Fibroblast of the aortic adventitia (primary cell): ENCODE results near the gene BRD9. TPM values are rescaled to one million over a fixed set of nuclear protein-coding genes. Genes with fewer than 3 reads are reported as not detected.
A peak's percentile ranks its signal among the peaks of the same experiment; 100 is the strongest.
"Not testable (repeated sequence)": the region's sequence is repeated elsewhere in the genome, so short reads cannot be mapped to it uniquely, and the experiment has no call there.

Source experiments
- DNase-seq: peaks from one replicate; pipeline ENCODE4 v3.0.0-alpha.2; 2010; ENCODE audit warnings: low read depth
- H3K4me3 ChIP-seq: 2 replicates; pipeline ENCODE4 v1.5.1; 2011; ENCODE audit warnings: low read depth, mild to moderate bottlenecking, control low read depth, low read length, moderate library complexity
- CTCF ChIP-seq: IDR thresholded peaks from 2 replicates; pipeline ENCODE4 v1.5.1; 2011; ENCODE audit warnings: mild to moderate bottlenecking, low read length, control low read depth, inconsistent platforms; ENCODE audit not compliant: insufficient read depth
- total RNA-seq: library from RNA; depleted of rRNA; stranded (reverse); fragments of >200 nt; gene quantifications from 2 replicates; pipeline ENCODE4 v1.2.3, GENCODE V29; 2012; ENCODE audit warnings: low replicate concordance

The BRD9 gene
- total RNA-seq, 1 donor = 26.8 TPM

- TF ChIP-seq CTCF = no peak
- H3K4me3 ChIP-seq = no peak overlapping the region
- DNase-seq = no peak
Measured at GRCh38 chr5:929596-929995, 37.0 kb upstream of the BRD9 start.

- H3K4me3 ChIP-seq, DNase-seq: not testable (repeated sequence)
Measured at GRCh38 chr5:929182-929581, 36.6 kb upstream of the BRD9 start.

GRCh38 chr5:927172-928015 is 34.8 kb upstream of the BRD9 start:
- DNase-seq = no peak
- H3K4me3 ChIP-seq = no peak overlapping the region
- TF ChIP-seq CTCF = no peak

GRCh38 chr5:926417-927171 is 34.0 kb upstream of the BRD9 start:
- peak; percentile 39 for TF ChIP-seq CTCF
- peak; percentile 22 for DNase-seq
- peak overlapping the region; percentile 41 for H3K4me3 ChIP-seq

GRCh38 chr5:923281-923873 is 30.8 kb upstream of the BRD9 start:
- peak; percentile 68 for DNase-seq
- TF ChIP-seq CTCF = peak; percentile 91
- no peak overlapping the region for H3K4me3 ChIP-seq

GRCh38 chr5:922436-923280 is 30.1 kb upstream of the BRD9 start:
- DNase-seq = no peak
- no peak for TF ChIP-seq CTCF
- H3K4me3 ChIP-seq = no peak overlapping the region
